PC-3 (cell line): ENCODE measurements around the gene C1orf116.

Experiments
- CTCF ChIP-seq: fragments of 300-600 bp; sonication (generic); conservative IDR thresholded peaks from 2 replicates; pipeline ENCODE4 v1.5.1; 2017; ENCODE audit warnings: antibody characterized with exemption, low read depth, mild to moderate bottlenecking, low read length
- EZH2 ChIP-seq: fragments of 300-600 bp; sonication (generic); IDR thresholded peaks from one replicate; pipeline ENCODE4 v1.6.1; 2017; ENCODE audit warnings: antibody characterized with exemption, mild to moderate bottlenecking, low read length; ENCODE audit not compliant: unreplicated experiment
- EZH2phosphoT487 ChIP-seq: fragments of 300-600 bp; sonication (generic); IDR thresholded peaks from 2 replicates; pipeline ENCODE4 v1.6.1; 2018; ENCODE audit warnings: mild to moderate bottlenecking, antibody characterized with exemption, low read length, borderline replicate concordance

DNA sequence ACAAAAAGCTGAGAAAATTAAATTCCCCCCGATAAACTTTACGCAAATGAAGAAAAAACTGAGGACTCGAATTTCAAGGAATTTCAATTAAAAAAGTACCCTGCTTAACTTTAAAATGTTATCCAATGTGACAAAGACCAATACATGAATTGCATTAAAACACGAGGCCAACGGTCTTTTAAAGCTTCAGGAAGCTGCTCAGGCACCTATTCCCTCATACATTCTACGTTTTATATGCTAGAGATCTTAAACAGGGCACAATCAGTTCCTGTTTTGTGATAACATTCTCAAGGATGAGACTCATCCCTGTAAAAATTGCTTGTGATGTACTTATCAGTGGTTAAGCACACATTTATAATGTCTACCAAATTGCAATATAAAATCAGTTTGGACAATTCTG, 15.5 kb upstream of the C1orf116 start:
- TF ChIP-seq CTCF: no peak
- TF ChIP-seq EZH2: no peak
- TF ChIP-seq EZH2phosphoT487: no peak
